Measurements from ENCODE around the gene RXRA. TPM values are rescaled to one million over a fixed set of nuclear protein-coding genes. Genes with fewer than 3 reads are reported as not detected.

Gene RXRA
- polyA plus RNA-seq, 3 donors: 15.8 to 91.0 (median 23.2) TPM

GRCh38 chr9:134476272-134476941, 150.2 kb downstream of the RXRA start:
- DNase-seq: peak; percentile 51 to 80 (median 58)
- Histone ChIP-seq H3K36me3 (replicated peaks in 1 of 2; ENCODE audit: control insufficient read depth in 1 of 2, insufficient read depth in 2 of 2, low read length in 2 of 2) (no peaks in the 10 kb centered on the region), H3K4me1 (ENCODE audit: control insufficient read depth in 1 of 2, insufficient read depth in 2 of 2, low read length in 2 of 2) (no peaks in the 10 kb centered on the region), H3K27ac (ENCODE audit: low read depth in 1 of 2, low read length in 2 of 2) (peak overlapping the region; percentile 70 to 82), H2AFZ (ENCODE audit: insufficient read depth, low read depth, low read length, poor library complexity, severe bottlenecking) (no peak overlapping the region), H3K27me3 (ENCODE audit: control insufficient read depth in 2 of 2, insufficient read depth in 2 of 2, low read length in 2 of 2) (no peaks in the 10 kb centered on the region), H3K9me3 (replicated peaks in 1 of 2; ENCODE audit: control insufficient read depth in 1 of 2, insufficient read depth in 1 of 2, low read length in 2 of 2) (peaks cover 27 to 39% of the 10 kb centered on the region in 2 donors), H3K79me2 (ENCODE audit: insufficient read depth, low read length) (no peaks in the 10 kb centered on the region), H3K9ac (ENCODE audit: insufficient read depth, low read length, poor library complexity, severe bottlenecking) (no peak overlapping the region), H4K20me1 (ENCODE audit: insufficient read depth, low read length) (no peaks in the 10 kb centered on the region), H3K4me3 (replicated peaks in 1 of 3; ENCODE audit: low read depth in 2 of 3, low read length in 3 of 3) (peak overlapping the region in 1 of 3 experiments; percentile 14), H3K4me2 (replicated peaks; ENCODE audit: extremely low read depth, low read length, poor library complexity, severe bottlenecking) (no peak overlapping the region)
- H3K9me3 Mint-ChIP-seq: peaks cover 22 to 47% (median 36%) of the 10 kb centered on the region in 7 donors
- H3K36me3 Mint-ChIP-seq: no peaks in the 10 kb centered on the region
- no peak for TF ChIP-seq CTCF (IDR thresholded peaks at IDR 0.05)
- H3K4me1 Mint-ChIP-seq: no peaks in the 10 kb centered on the region
- 93% methylated on average over 6 of the region's 9 CpGs for WGBS (ENCODE audit: insufficient coverage)
- intact Hi-C loops (cut with micrococcal nuclease): loop anchor here (5.0 to 10.0 kb wide), 2 partner anchors 431 to 448 kb away; no protein-coding TSS in a partner anchor
- H3K4me3 Mint-ChIP-seq: no peak overlapping the region
- H3K27me3 Mint-ChIP-seq (ENCODE audit: low read depth in 3 of 3): peaks cover 4 to 20% (median 5%) of the 10 kb centered on the region in 3 donors
- peak overlapping the region in 4 of 7 donors; percentile 30 to 77 (median 62) for H3K27ac Mint-ChIP-seq

- no peak overlapping the region for H3K9ac ChIP-seq (ENCODE audit: insufficient read depth, low read length, poor library complexity, severe bottlenecking)
- no peaks in the 10 kb centered on the region for H3K79me2 ChIP-seq (ENCODE audit: insufficient read depth, low read length)
- Mint-ChIP-seq H3K9me3 (peaks cover 22 to 47% (median 36%) of the 10 kb centered on the region in 7 donors), H3K27me3 (ENCODE audit: low read depth in 3 of 3) (peaks cover 4 to 20% (median 5%) of the 10 kb centered on the region in 3 donors), H3K36me3 (no peaks in the 10 kb centered on the region), H3K4me1 (no peaks in the 10 kb centered on the region), H3K4me3 (no peak overlapping the region), H3K27ac (peak overlapping the region in 4 of 7 donors; percentile 30 to 77 (median 50))
- no peaks in the 10 kb centered on the region for H3K36me3 ChIP-seq (replicated peaks in 1 of 2; ENCODE audit: control insufficient read depth in 1 of 2, insufficient read depth in 2 of 2, low read length in 2 of 2)
- peaks cover 27 to 39% of the 10 kb centered on the region in 2 donors for H3K9me3 ChIP-seq (replicated peaks in 1 of 2; ENCODE audit: control insufficient read depth in 1 of 2, insufficient read depth in 1 of 2, low read length in 2 of 2)
- no peak for TF ChIP-seq CTCF (IDR thresholded peaks at IDR 0.05)
- no peaks in the 10 kb centered on the region for H3K4me1 ChIP-seq (ENCODE audit: control insufficient read depth in 1 of 2, insufficient read depth in 2 of 2, low read length in 2 of 2)
- H2AFZ ChIP-seq (ENCODE audit: insufficient read depth, low read depth, low read length, poor library complexity, severe bottlenecking): no peak overlapping the region
- peak overlapping the region in 1 of 3 experiments; percentile 14 for H3K4me3 ChIP-seq (replicated peaks in 1 of 3; ENCODE audit: low read depth in 2 of 3, low read length in 3 of 3)
- H3K4me2 ChIP-seq (replicated peaks; ENCODE audit: extremely low read depth, low read length, poor library complexity, severe bottlenecking): no peak overlapping the region
- H3K27me3 ChIP-seq (ENCODE audit: control insufficient read depth in 2 of 2, insufficient read depth in 2 of 2, low read length in 2 of 2): no peaks in the 10 kb centered on the region
- no peaks in the 10 kb centered on the region for H4K20me1 ChIP-seq (ENCODE audit: insufficient read depth, low read length)
- WGBS (ENCODE audit: insufficient coverage): 97% methylated on average over 14 of the region's 15 CpGs
- H3K27ac ChIP-seq (ENCODE audit: low read depth in 1 of 2, low read length in 2 of 2): peak overlapping the region; percentile 70 to 82
- intact Hi-C loops (cut with micrococcal nuclease): loop anchor here (5.0 to 10.0 kb wide), 2 partner anchors 430 to 448 kb away; no protein-coding TSS in a partner anchor
- DNase-seq: no peak
Observed at GRCh38 chr9:134476942-134477335, 150.7 kb downstream of the RXRA start.
